Mucosa of rectum (tissue), 2 donors: Measurements from ENCODE around the gene GRK5.

Experiments used
- H3K27ac ChIP-seq, 2 donors: one replicate each; pipeline ENCODE4 v1.7.0; 2013; ENCODE audit warnings: inconsistent platforms in 2 of 2, low read depth in 2 of 2, low read length in 2 of 2
- H3K27me3 ChIP-seq, 2 donors: one replicate each; pipeline ENCODE4 v1.7.0; 2013; ENCODE audit warnings: low read length in 2 of 2; ENCODE audit not compliant: control insufficient read depth in 2 of 2, insufficient read depth in 2 of 2
- H3K36me3 ChIP-seq, 2 donors: one replicate each; pipeline ENCODE4 v1.7.0; 2013; ENCODE audit warnings: low read length in 2 of 2; ENCODE audit not compliant: control insufficient read depth in 2 of 2, insufficient read depth in 2 of 2
- H3K4me1 ChIP-seq, 2 donors: one replicate each; pipeline ENCODE4 v1.7.0; 2013; ENCODE audit warnings: low read length in 2 of 2, mild to moderate bottlenecking in 1 of 2; ENCODE audit not compliant: control insufficient read depth in 2 of 2, insufficient read depth in 2 of 2
- H3K4me3 ChIP-seq, 2 donors: one replicate each; pipeline ENCODE4 v1.7.0; 2013; ENCODE audit warnings: low read length in 2 of 2
- H3K9ac ChIP-seq, 2 donors: one replicate each; pipeline ENCODE4 v1.7.0; 2013; ENCODE audit warnings: low read length in 2 of 2, low read depth in 1 of 2, mild to moderate bottlenecking in 1 of 2
- H3K9me3 ChIP-seq, 2 donors: one replicate each; pipeline ENCODE4 v1.7.0; 2013; ENCODE audit warnings: low read length in 2 of 2; ENCODE audit not compliant: control insufficient read depth in 2 of 2
- donor health status: healthy.
- donor health status: Normal muscosa, but diverticular disease.

Gene GRK5

GRCh38 chr10:119197921-119198320 is 9.4 kb upstream of the GRK5 start:
- H3K27ac ChIP-seq: no peak overlapping the region

GRCh38 chr10:119198438-119198837 is 8.9 kb upstream of the GRK5 start:
- Histone ChIP-seq H3K4me1 (no peaks in the 10 kb centered on the region), H3K4me3 (no peak overlapping the region), H3K36me3 (no peaks in the 10 kb centered on the region), H3K9ac (no peak overlapping the region), H3K27me3 (no peaks in the 10 kb centered on the region), H3K27ac (no peak overlapping the region), H3K9me3 (no peaks in the 10 kb centered on the region)

More at GRCh38 chr10:119197921-119198320, 9.4 kb upstream of the GRK5 start:
- no peak overlapping the region for H3K4me3 ChIP-seq
- H3K9ac ChIP-seq: no peak overlapping the region
- no peaks in the 10 kb centered on the region for H3K9me3 ChIP-seq
- no peaks in the 10 kb centered on the region for H3K36me3 ChIP-seq
- H3K4me1 ChIP-seq: no peaks in the 10 kb centered on the region
- no peaks in the 10 kb centered on the region for H3K27me3 ChIP-seq

- no peaks in the 10 kb centered on the region for H3K4me1 ChIP-seq
- no peaks in the 10 kb centered on the region for H3K9me3 ChIP-seq
- no peaks in the 10 kb centered on the region for H3K36me3 ChIP-seq
- no peaks in the 10 kb centered on the region for H3K27me3 ChIP-seq
- H3K4me3 ChIP-seq: no peak overlapping the region
- no peak overlapping the region for H3K9ac ChIP-seq
- no peak overlapping the region for H3K27ac ChIP-seq
These were observed 8.0 kb upstream of the GRK5 start for GRCh38 chr10:119199231-119199992.

- no peaks in the 10 kb centered on the region for H3K36me3 ChIP-seq
- H3K4me1 ChIP-seq: peaks cover 4 to 6% of the 10 kb centered on the region in 2 donors
- no peak overlapping the region for H3K9ac ChIP-seq
- no peak overlapping the region for H3K4me3 ChIP-seq
- no peaks in the 10 kb centered on the region for H3K9me3 ChIP-seq
- H3K27ac ChIP-seq: no peak overlapping the region
- no peaks in the 10 kb centered on the region for H3K27me3 ChIP-seq
These were observed 6.1 kb upstream of the GRK5 start for GRCh38 chr10:119201233-119201632.

DNA sequence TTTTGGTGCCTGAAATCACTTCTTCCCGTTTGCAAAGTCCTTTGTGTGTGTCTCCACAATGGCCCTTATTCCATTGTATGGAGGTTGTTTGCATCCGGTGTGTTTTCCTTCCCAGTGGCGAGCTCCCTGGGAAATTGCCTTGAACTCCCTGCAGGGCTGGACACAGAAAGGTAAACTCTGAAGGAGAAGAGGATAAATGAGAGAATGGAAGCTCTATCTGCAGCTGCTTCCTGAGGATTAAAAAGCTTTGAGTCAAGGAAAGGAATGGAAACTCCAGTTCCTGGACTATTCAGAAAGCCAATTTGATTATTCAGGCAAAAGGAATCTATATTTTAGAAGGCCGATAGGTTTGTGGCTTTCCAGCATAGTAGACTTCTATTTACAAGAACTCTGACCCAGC is 4.4 kb upstream of the GRK5 start:
- H3K4me1 ChIP-seq: peaks cover 9 to 11% of the 10 kb centered on the region in 2 donors
- H3K9me3 ChIP-seq: no peaks in the 10 kb centered on the region
- peaks cover 0 to under 1% of the 10 kb centered on the region in 2 donors for H3K27me3 ChIP-seq
- H3K27ac ChIP-seq: no peak overlapping the region
- H3K4me3 ChIP-seq: no peak overlapping the region
- H3K9ac ChIP-seq: no peak overlapping the region
- no peaks in the 10 kb centered on the region for H3K36me3 ChIP-seq

DNA sequence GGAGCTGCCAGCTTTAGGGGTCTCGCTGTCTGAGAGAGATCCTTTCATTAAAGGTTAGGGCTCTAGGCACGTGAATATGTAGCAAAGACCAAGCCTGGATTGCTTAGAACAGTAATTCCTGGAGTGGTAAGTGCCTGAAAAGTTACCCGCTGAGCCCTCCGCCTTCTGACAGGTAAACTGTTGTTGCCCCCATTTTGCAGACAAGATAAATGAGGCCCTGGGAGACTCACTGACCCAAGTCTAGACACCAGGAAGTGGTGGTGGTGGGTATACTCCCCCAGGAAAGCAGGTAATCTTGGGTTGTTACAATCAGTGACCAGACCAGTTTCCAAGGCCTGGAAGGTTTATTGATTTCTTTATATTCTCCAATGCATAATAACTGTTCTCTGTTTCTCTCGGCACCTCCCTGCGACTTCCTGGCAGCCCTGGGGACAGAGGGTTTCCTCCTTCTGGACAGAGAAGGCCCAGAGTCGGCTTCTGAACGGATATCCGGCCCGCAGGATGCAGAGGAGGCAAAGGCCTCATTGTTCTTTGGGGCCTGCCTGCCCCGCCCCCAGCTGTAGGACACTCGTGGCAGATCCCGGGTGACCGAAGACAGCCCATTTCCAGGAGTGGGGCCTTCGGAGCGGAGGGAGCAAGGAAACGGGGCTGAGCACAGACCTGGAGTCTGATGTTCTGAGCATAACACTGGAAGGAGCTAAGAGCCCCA is 1.3 kb upstream of the GRK5 start:
- H3K9me3 ChIP-seq: no peaks in the 10 kb centered on the region
- peaks cover 6% of the 10 kb centered on the region in 2 donors for H3K27me3 ChIP-seq
- H3K27ac ChIP-seq: peak overlapping the region; percentile 91 to 92
- no peaks in the 10 kb centered on the region for H3K36me3 ChIP-seq
- H3K4me1 ChIP-seq: peaks cover 15 to 21% of the 10 kb centered on the region in 2 donors
- peak overlapping the region; percentile 52 to 80 for H3K9ac ChIP-seq
- peak overlapping the region; percentile 69 to 74 for H3K4me3 ChIP-seq

- H3K4me1 ChIP-seq: peaks cover 15 to 21% of the 10 kb centered on the region in 2 donors
- H3K9me3 ChIP-seq: no peaks in the 10 kb centered on the region
- H3K4me3 ChIP-seq: peak overlapping the region; percentile 69 to 74
- peak overlapping the region; percentile 52 to 80 for H3K9ac ChIP-seq
- no peaks in the 10 kb centered on the region for H3K36me3 ChIP-seq
- peak overlapping the region; percentile 91 to 92 for H3K27ac ChIP-seq
- H3K27me3 ChIP-seq: peaks cover 6% of the 10 kb centered on the region in 2 donors
These were observed 587 bp upstream of the GRK5 start for GRCh38 chr10:119206603-119207365.

DNA sequence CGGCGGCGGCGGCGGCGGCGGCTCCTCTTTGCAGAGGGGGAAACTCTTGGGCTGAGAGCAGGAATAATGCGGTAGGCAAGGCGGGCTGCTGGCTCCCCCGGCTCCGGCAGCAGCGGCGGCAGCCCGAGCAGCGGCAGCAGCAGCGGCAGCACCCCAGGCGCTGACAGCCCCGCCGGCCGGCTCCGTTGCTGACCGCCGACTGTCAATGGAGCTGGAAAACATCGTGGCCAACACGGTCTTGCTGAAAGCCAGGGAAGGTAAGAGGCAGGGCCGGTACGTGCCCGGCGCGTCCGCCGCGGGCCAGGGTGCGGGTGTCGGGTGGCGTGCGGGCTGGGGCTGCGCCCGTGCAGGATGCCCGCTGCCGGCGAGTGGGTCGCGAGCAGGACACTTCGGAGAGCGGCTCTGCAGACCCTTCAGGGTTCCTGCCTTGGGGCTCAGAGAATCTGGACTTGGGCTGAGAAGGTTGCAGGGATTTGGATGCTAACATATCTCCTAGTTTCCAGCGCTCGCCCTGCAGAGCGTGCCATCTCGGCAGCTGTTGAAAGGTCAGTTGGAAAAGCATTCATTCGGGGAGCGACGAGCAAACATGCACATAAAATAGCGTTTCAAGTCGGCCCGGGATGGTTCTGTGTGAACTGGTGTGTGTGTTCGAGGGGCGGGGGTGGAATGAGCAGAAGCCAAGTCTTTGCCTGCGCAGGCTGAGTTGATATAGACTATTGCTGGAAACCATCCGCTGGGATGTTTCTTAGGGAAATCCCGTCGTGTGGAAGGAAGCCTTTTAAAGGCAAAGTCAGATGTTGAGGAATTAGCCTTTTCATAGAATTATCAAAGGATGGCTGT is 562 bp downstream of the GRK5 start:
- Histone ChIP-seq H3K36me3 (no peaks in the 10 kb centered on the region), H3K9ac (peak overlapping the region; percentile 68 to 72), H3K27ac (peak overlapping the region; percentile 73 to 92), H3K4me1 (peaks cover 21 to 24% of the 10 kb centered on the region in 2 donors), H3K4me3 (peak overlapping the region; percentile 74 to 85), H3K27me3 (peaks cover 6% of the 10 kb centered on the region in 2 donors), H3K9me3 (no peaks in the 10 kb centered on the region)

- Histone ChIP-seq H3K27ac (peak overlapping the region; percentile 73 to 92), H3K36me3 (no peaks in the 10 kb centered on the region), H3K27me3 (peaks cover 6% of the 10 kb centered on the region in 2 donors), H3K4me1 (peaks cover 21 to 25% of the 10 kb centered on the region in 2 donors), H3K9me3 (no peaks in the 10 kb centered on the region), H3K9ac (peak overlapping the region; percentile 68 to 72), H3K4me3 (peak overlapping the region; percentile 74 to 85)
These were observed 1.2 kb downstream of the GRK5 start for GRCh38 chr10:119208553-119208940.
